HepG2 (cell line): Measurements from ENCODE around the gene BAIAP2L2. TPM values are rescaled to one million over a fixed set of nuclear protein-coding genes. Genes with fewer than 3 reads are reported as not detected.

ENCODE experiments used
- ATAC-seq: fragments of 200-7000 bp; cut with Tn5 transposase; 3 replicates; pipeline ENCODE4 v1.9.1; 2020; ENCODE audit warnings: mild to moderate bottlenecking, moderate library complexity
- BruUV-seq: library from RNA; stranded (reverse); fragments of 400-500 nt; replicated peaks from 2 replicates; lab custom pipeline; 2021; lab: Mats Ljungman, UMichigan
- CTCF ChIA-PET: fragments of 300-600 bp; formaldehyde crosslinking; extraction: SDS; loops from one replicate; lab custom pipeline; 2021; ENCODE audit warnings: low total read pairs, inconsistent platforms, low intra/inter-chr PET ratio; lab: Yijun Ruan, JAX
- POLR2A ChIA-PET: fragments of 350-600 bp; sonication (Branson Sonifier 250); formaldehyde crosslinking; loops from one replicate; lab custom pipeline; 2020; ENCODE audit warnings: antibody characterized with exemption, inconsistent platforms; lab: Yijun Ruan, JAX
- DNase-seq: peaks from one replicate; pipeline ENCODE4 v3.0.0-alpha.2; 2015; ENCODE audit warnings: low spot score
- FAIRE-seq: peaks from 3 replicates; lab custom pipeline; 2011; peaks lifted over from hg19 to GRCh38; lab: Jason Lieb, UNC
- H2AFZ ChIP-seq: one replicate; pipeline ENCODE4 v1.6.1; 2011; ENCODE audit warnings: low read length, inconsistent platforms
- H3K27ac ChIP-seq: fragments of 300-600 bp; 3 replicates; pipeline ENCODE4 v1.8.0; 2011; ENCODE audit warnings: mixed run types, mild to moderate bottlenecking, mixed read lengths, low read length, inconsistent platforms; ENCODE audit not compliant: insufficient read depth; ENCODE audit errors: extremely low read length
- H3K27me3 ChIP-seq, 2 experiments: fragments of 200-600 bp in 1 of 2; 2 replicates in 1 of 2; 3 replicates in 1 of 2; pipeline versions ENCODE4 v1.6.0 to v1.8.0; 2011; ENCODE audit warnings: low read length in 2 of 2, mild to moderate bottlenecking in 2 of 2, moderate library complexity in 2 of 2, inconsistent platforms in 1 of 2; ENCODE audit not compliant: insufficient read depth in 2 of 2, control insufficient read depth in 1 of 2
- H3K36me3 ChIP-seq, 2 experiments: fragments of 200-600 bp in 1 of 2; replicated peaks in 1 of 2; 2 replicates in 1 of 2; 3 replicates in 1 of 2; pipeline versions ENCODE4 v1.5.1 to v1.8.0; 2011; ENCODE audit warnings: low read length in 2 of 2, inconsistent platforms in 1 of 2; ENCODE audit not compliant: insufficient read depth in 2 of 2, control insufficient read depth in 1 of 2
- H3K4me1 ChIP-seq: 2 replicates; pipeline ENCODE4 v1.5.1; 2012; ENCODE audit warnings: low read length, inconsistent platforms; ENCODE audit not compliant: insufficient read depth
- H3K4me2 ChIP-seq: 2 replicates; pipeline ENCODE4 v1.6.0; 2011; ENCODE audit warnings: low read depth, low read length, inconsistent platforms
- H3K4me3 ChIP-seq, 3 experiments: fragments of 200-600 bp in 1 of 3; sonication (generic), shearing (Covaris generic) in 1 of 3; replicated peaks in 1 of 3; 2 replicates each; pipeline ENCODE4 v1.5.1; 2011 to 2016; ENCODE audit warnings: low read length in 3 of 3, inconsistent platforms in 2 of 3, low read depth in 2 of 3, mild to moderate bottlenecking in 2 of 3, control low read depth in 1 of 3, mixed read lengths in 1 of 3; ENCODE audit not compliant: insufficient read depth in 1 of 3
- H3K79me2 ChIP-seq: one replicate; pipeline ENCODE4 v1.6.1; 2011; ENCODE audit warnings: low read length, inconsistent platforms; ENCODE audit not compliant: insufficient read depth
- H3K9ac ChIP-seq: 2 replicates; pipeline ENCODE4 v1.6.0; 2011; ENCODE audit warnings: mild to moderate bottlenecking, low read depth, low read length, inconsistent platforms; ENCODE audit not compliant: insufficient read depth
- H3K9me3 ChIP-seq: 2 replicates; pipeline ENCODE4 v1.5.1; 2012; ENCODE audit warnings: mild to moderate bottlenecking, low read length
- H4K20me1 ChIP-seq: 2 replicates; pipeline ENCODE4 v1.6.0; 2011; ENCODE audit warnings: inconsistent platforms, mild to moderate bottlenecking, low read length, moderate library complexity; ENCODE audit not compliant: insufficient read depth
- HES4 ChIP-seq: sonication (generic); formaldehyde crosslinking; IDR thresholded peaks from 2 replicates; pipeline ENCODE4 v1.9.0; 2021; ENCODE audit warnings: mild to moderate bottlenecking, missing genetic modification reagents, borderline replicate concordance
- JARID2 ChIP-seq: sonication (generic); formaldehyde crosslinking; IDR thresholded peaks from 2 replicates; pipeline ENCODE4 v1.8.1; 2023; ENCODE audit warnings: missing genetic modification reagents, inconsistent platforms; ENCODE audit not compliant: insufficient replicate concordance
- NFRKB ChIP-seq: fragments of 450-650 bp; IDR thresholded peaks from 2 replicates; pipeline ENCODE4 v1.6.1; 2017
- SYNCRIP ChIP-seq: fragments of 200-400 bp; formaldehyde crosslinking; IDR thresholded peaks from 2 replicates; pipeline ENCODE4 v1.6.1; 2018; ENCODE audit warnings: mild to moderate bottlenecking, low read depth, low read length; ENCODE audit not compliant: insufficient read depth
- ZFP1 ChIP-seq: IDR thresholded peaks from 2 replicates; pipeline ENCODE4 v1.6.1; 2016
- ZNF749 ChIP-seq: sonication (generic); formaldehyde crosslinking; IDR thresholded peaks from 2 replicates; pipeline ENCODE4 v1.8.0; 2022; ENCODE audit warnings: mild to moderate bottlenecking, missing genetic modification reagents, moderate library complexity, borderline replicate concordance
- ZZZ3 ChIP-seq: sonication (generic); formaldehyde crosslinking; IDR thresholded peaks from 2 replicates; pipeline ENCODE4 v1.4.0; 2020; ENCODE audit warnings: missing genetic modification reagents, mild to moderate bottlenecking, borderline replicate concordance
- WGBS: methylation state at CpG from one replicate; pipeline ENCODE4 v1.1.6; 2017; ENCODE audit warnings: low lambda C conversion rate; 5-methylcytosine and 5-hydroxymethylcytosine counted together
- in situ Hi-C: cut with HindIII; loops from 2 replicates; pipeline ENCODE4 v1.10.0; 2017; ENCODE audit warnings: low pct_unique_long_range_greater_than_20kb; ENCODE audit not compliant: extremely low pct_ligation_motif_present
- intact Hi-C: fragments of 100-400 bp; cut with micrococcal nuclease; formaldehyde crosslinking; loops from one replicate; pipeline ENCODE4 v1.10.0; 2022; ENCODE audit not compliant: unreplicated experiment
- polyA plus RNA-seq, 8 experiments: library from polyadenylated mRNA; depleted of rRNA in 3 of 8; stranded (reverse) in 7 of 8; unstranded in 1 of 8; fragments of >200 nt; fragmentation: Illumina TruSeq in 4 of 8; extraction: Trizol in 4 of 8; gene quantifications; 2 replicates each; pipeline versions ENCODE4 v1.2.1 to v1.2.3, GENCODE V29; 2011 to 2016; ENCODE audit warnings: low read depth in 4 of 8, missing spikeins in 1 of 8, mixed read lengths in 1 of 8; ENCODE audit not compliant: insufficient read depth in 1 of 8
- total RNA-seq, 5 experiments: library from RNA; depleted of rRNA; stranded (reverse); fragments of >200 nt; fragmentation: Illumina TruSeq; extraction: Trizol; gene quantifications; 2 replicates each; pipeline ENCODE4 v1.2.3, GENCODE V29; 2016; ENCODE audit warnings: low read depth in 1 of 5
- TF ChIP-seq, protein P1 (sequence below): IDR thresholded peaks from 2 replicates; pipeline ENCODE4 v1.6.1; 2016; ENCODE audit warnings: low read depth
- TF ChIP-seq, protein P2 (sequence below): sonication (generic); formaldehyde crosslinking; IDR thresholded peaks from 2 replicates; pipeline ENCODE4 v1.5.0; 2020; ENCODE audit warnings: missing genetic modification reagents

BAIAP2L2 gene
- total and polyA plus RNA-seq, 2 of the 13 experiments (the other 11 are each of a cell fraction or from before 2014, with no cell fraction given) = 4.4 to 7.5 TPM

DNA sequence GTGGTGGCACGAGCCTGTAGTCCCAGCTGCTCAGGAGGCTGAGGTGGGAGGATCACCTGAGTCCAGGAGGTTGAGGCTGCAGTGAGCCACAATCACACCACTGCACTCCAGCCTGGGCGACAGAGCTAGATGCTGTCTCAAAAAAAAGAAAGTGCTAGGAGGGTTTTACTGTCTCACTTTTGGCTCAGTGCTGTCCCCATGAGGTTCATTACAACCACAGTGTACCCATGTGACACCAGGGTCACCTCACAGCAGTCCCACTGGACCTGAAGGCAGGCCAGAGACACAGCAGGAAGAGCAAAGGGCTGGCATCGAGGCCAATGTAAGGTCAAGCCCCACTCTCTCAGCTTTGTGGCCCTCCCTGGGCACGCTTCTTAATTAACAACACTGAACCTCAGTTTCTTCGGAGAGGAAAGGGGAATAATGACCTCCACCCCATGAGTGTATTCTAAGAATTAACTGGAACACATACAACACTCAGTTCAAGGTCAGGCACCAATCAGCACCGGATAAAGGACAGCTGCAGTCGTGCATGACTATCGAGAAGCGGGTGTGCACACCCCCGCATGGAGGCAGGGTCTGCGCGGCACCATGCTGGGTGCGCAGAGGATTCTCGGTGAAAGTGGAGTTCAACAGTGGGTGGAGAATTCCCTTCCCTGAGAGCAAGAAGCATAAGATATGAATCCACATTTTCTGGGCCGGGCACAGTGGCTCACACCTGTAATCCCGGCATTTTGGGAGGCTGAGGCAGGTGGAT is 30.9 kb upstream of the BAIAP2L2 start:
- TF ChIP-seq ZFP1 (CRISPR knock-in tag) (no peak), ZZZ3 (CRISPR knock-in tag) (no peak), SYNCRIP (no peak), NFRKB (no peak), JARID2 (CRISPR knock-in tag) (no peak), HES4 (CRISPR knock-in tag) (no peak), ZNF749 (CRISPR knock-in tag) (no peak)
- TF ChIP-seq, protein P1, sequence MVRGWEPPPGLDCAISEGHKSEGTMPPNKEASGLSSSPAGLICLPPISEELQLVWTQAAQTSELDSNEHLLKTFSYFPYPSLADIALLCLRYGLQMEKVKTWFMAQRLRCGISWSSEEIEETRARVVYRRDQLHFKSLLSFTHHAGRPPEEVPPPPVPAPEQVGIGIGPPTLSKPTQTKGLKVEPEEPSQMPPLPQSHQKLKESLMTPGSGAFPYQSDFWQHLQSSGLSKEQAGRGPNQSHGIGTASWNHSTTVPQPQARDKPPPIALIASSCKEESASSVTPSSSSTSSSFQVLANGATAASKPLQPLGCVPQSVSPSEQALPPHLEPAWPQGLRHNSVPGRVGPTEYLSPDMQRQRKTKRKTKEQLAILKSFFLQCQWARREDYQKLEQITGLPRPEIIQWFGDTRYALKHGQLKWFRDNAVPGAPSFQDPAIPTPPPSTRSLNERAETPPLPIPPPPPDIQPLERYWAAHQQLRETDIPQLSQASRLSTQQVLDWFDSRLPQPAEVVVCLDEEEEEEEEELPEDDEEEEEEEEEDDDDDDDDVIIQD (CRISPR knock-in tag) = no peak
- TF ChIP-seq, protein P2, sequence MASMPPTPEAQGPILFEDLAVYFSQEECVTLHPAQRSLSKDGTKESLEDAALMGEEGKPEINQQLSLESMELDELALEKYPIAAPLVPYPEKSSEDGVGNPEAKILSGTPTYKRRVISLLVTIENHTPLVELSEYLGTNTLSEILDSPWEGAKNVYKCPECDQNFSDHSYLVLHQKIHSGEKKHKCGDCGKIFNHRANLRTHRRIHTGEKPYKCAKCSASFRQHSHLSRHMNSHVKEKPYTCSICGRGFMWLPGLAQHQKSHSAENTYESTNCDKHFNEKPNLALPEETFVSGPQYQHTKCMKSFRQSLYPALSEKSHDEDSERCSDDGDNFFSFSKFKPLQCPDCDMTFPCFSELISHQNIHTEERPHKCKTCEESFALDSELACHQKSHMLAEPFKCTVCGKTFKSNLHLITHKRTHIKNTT (CRISPR knock-in tag) = no peak
- ATAC-seq = 0 out of 3 replicates have a peak, but pooled peaks have one; percentile 45
- no peaks in the 10 kb centered on the region for H3K79me2 ChIP-seq
- intact Hi-C loops = no loop called here
- no peak overlapping the region for H3K4me2 ChIP-seq
- no peaks in the 10 kb centered on the region for H4K20me1 ChIP-seq
- POLR2A ChIA-PET = interaction anchor here (1.0 kb wide), 1 partner anchor 31 kb away, joined by 3 read pairs; the partner anchor contains the start of gene BAIAP2L2
- no peak overlapping the region for H3K27ac ChIP-seq
- no peaks in the 10 kb centered on the region; a peak in 1 of 5 replicates for H3K27me3 ChIP-seq
- FAIRE-seq = no peak
- H3K4me3 ChIP-seq = no peak overlapping the region
- DNase-seq = no peak
- 86% methylated on average over 15 of the region's 16 CpGs for WGBS
- no TSS peak for BruUV-seq
- CTCF ChIA-PET = no interaction called here
- no peak overlapping the region for H2AFZ ChIP-seq
- no peak overlapping the region for H3K9ac ChIP-seq
- no peaks in the 10 kb centered on the region for H3K9me3 ChIP-seq
- in situ Hi-C loops = no loop called here
- H3K36me3 ChIP-seq = no peaks in the 10 kb centered on the region
- H3K4me1 ChIP-seq = no peaks in the 10 kb centered on the region; the same call in 1 of the 2 replicates
